ENCODE data around the gene SCN4A.
"Not testable (repeated sequence)": the region's sequence is repeated elsewhere in the genome, so short reads cannot be mapped to it uniquely, and the experiment has no call there.

SCN4A gene

DNA sequence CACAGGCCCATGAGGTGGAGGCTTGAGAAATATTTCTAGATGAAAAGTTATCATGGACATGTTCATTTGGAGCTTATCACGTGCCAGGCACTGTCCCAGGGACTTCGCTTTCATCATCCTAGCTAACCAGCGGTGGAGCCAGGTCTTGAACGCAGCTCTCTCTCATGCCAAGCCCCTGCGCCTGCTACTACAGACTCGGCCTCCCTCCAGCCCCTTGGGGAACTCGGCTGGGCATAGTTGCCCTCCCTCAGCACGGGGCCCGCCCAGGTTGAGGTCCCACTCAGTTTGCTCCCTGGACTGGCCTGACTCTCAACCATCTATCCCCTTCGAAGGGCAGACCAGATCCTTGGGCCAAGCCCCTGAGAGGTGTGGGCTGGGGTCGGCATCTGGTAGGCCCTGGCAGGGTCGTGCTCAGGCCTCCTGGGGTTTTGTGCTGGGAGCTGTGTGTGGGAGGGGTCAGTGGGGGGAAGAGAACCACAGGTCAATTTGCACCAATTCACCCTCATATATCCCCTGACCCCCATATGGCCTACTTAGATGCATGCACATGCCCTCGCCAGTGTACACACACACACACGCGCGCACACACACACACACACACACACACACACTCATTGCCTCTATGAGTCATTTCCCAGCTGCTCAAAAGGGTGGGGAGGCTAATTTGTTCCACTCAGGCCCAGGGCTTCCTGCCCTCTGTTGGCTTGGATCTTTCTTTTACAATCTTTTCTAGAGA is 12.1 kb upstream of the SCN4A start:
- DNase-seq = peak; percentile 54 to 79

- DNase-seq = no peak
Observed at GRCh38 chr17:63984236-63984635, 11.5 kb upstream of the SCN4A start.

GRCh38 chr17:63983320-63983719 is 10.6 kb upstream of the SCN4A start:
- no peak for DNase-seq

- DNase-seq = not testable (repeated sequence)
Observed at GRCh38 chr17:63982641-63983040, 9.9 kb upstream of the SCN4A start.

DNA sequence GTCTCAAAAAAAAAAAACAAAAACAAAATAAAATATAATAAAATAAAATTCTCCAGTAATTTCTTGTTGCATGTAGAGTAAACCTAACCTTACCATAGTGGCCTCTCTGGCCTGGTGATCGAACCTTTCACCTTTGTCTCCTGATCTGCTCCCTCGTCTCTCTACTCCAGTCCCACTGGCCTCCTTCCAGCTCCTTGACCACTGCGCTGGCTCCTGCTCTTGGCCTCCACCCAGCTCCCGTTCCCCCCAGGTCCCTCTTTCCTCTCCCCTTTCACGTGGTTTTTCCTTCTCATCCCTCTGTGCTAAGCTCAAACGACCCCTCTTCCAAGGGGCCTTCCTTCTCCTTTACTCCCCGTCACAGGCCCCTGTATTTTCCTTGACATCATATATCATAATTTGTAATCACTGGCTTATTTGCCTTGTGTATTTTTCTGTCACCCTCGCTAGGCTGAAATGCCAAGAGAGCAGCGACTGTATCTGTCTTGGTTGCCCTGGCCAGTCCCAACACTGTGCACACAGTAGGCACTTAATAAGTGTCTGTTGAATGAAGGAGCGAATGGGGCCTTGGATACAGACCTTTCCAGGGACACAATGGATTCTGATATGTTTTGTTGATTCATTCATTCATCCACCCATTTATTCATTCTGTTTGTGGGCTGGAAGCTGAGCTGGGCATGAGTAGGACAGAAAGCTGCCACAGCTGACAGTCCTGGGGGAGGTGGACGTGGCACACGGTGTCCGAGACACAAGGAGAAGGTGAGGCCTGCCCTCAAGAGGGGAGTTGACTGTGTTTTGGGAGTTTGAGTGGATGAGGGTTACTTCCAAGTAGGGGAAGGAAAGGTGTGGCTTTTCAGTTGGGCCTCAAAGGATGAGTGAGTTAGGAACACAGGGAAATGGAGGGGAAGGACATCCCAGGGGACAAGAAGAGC is 5.8 kb upstream of the SCN4A start:
- no peak for DNase-seq

DNA sequence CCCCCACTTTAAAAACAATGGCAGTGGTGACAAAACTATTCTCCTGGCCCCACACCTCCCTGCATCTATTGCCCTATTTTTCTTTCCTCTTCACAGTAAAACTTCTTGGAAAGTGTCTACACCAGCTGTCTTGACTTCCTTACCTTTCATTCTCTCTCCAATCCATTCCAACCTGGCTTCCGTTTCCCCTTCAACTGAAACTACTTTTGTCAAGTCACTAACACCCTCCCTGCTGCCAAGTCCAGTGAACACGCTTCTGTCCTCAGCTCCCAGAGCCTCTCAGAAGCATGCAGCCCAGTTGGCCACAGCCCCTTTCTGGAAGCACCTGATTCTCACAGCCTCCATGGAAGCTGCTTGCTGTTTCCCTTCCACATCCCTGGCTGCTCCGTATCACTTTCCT is 4.0 kb upstream of the SCN4A start:
- DNase-seq = no peak

DNA sequence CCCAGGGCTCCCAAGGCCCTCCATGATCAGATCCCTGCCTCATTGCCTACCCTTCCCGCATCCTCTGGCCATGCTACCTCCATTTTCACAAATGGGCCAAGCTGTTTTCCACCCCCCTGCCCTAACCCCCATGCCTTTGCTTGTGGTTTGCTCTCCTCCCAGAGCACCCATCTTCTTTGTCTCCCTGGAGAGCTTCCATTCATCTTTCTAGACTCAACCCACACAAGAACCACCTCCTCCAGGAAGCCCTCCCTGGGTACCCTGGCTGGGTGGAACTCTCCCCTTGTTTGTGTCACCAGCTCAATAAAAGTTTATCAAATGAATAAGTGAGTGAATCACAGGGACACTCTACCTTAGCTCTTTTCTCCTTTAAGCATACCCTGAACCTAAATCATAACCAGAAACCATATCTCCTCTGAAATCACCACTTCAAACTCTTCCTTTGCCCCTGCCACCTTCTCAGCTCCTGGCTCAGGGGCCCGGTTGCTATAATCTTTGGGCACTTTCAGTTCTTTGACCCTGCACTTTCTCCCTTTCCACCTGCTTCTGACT is 2.9 kb upstream of the SCN4A start:
- no peak for DNase-seq

DNA sequence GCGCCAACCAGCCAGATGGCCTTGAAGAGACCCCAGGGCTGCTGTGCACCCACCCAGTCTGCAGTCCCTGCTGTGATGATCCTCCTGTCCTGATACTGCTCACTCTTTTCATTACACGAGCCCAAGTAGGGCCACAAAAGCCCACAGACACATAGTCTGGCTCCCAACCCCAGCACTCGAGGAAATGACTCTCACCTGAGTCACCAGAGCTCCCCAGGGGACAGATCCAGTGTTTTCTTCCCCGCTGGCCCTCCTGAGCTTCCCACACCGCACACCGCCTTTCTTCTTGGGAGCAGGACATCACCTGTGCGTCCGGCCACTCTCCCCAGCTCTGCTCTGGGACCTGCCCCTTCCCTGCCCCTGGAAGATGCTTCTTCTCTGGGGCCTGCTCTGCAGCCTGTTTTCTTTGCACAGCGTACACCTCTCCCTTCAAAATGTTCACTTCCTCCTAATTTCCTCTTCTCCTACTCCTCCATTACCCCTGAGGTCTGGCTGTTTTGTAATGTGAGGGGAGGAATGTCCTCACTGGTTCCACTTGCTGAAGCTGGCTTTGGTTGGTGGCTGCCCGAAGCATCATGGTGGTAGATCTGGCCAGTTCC is 2.0 kb upstream of the SCN4A start:
- DNase-seq = no peak

DNA sequence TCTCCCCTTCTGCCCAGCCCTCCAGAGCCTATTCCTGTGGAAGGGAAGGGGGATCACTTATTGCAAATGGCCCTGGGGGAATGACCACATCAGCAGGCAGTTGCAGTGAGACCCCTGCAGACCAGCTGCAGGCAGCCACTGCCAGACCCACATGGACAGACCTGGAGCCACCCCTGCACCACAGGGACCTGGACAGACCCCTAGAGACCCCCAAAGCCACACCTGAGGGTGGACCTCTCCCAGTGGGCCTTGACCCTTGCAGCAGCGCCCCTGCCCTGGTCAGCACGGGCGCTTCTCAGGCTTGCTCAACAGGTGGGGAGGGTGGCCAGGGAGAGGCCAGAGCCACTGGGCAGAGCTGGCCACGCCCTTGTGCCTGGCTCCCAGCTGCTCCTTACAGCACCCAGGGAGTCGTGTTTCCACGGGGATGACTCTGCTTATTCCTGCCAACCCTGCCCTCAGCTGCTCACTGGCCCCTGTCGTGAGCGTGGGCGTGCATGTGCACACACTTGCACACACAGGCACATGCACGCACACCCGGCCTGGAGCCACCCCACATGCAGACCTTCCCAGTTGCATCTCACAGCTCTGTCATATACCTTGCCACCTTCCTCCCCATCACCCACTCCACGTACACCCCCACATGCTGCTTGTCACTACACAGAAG is 1.3 kb upstream of the SCN4A start:
- no peak for DNase-seq

DNA sequence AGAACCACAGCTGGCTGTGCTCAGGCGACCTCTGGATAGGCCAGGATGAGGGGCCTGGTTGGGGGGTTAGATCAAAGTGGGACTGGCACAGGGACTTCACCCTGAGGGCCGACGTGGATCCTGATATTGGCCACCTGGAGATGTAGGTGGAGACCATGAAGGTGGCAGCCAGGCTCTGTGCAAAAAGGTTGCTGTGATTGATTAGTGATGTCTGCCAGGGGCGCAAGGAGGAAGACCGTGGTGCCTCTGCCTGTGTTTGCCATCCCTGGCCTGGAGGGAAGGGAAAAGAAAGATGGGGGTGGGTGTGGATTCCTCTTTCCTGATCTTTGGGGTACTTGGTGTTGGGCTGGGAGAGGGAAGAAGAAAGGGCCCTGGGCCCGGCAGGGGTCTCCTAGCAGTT is 529 bp upstream of the SCN4A start:
- DNase-seq = no peak

GRCh38 chr17:63969278-63969677 is 3.4 kb downstream of the SCN4A start:
- no peak for DNase-seq

- no peak for DNase-seq
Observed at GRCh38 chr17:63967953-63968352, 4.8 kb downstream of the SCN4A start.

- DNase-seq = no peak
Observed at GRCh38 chr17:63966646-63967264, 6.0 kb downstream of the SCN4A start.

DNA sequence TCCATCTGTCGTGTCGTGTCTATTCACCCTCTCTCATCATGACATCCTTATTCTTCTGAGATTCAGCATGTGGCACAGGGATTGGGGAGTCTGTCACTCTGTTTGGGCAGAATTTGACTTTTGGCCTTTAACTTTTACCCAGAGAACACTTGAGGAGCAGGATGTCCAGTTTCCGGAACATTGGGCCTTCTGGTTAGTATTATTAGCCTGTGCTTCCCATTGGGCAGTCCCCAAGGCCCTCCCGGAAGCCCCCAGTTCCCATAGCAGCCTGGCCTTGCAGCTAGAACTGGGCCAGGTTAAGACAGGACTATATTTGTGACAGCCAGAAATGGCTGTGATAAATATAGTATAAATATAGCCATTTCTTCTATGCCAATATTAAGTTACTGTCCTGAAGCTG is 9.6 kb downstream of the SCN4A start:
- DNase-seq = no peak

DNA sequence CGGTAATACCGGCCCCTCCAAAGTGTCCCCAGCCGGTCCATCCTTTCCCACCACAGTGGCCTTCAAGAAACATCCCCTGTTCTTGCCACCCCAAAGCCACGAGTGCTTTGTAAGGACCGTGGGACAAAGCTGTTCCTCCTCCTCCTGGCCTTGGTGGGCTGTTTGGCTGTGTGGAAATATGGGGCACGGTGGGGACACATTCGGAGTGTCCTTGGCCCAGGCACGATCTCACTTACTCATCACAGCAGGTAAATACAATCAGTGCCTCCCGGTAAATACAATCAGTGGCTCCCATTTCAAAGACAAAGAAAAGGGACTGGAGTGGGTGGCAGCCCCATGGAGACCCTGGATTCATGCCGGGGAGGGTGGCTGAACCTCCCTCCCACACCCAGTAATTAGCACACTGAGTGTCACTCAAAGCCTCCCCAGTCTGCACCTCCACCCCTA is 10.4 kb downstream of the SCN4A start:
- DNase-seq = no peak

GRCh38 chr17:63961355-63962212 is 11.1 kb downstream of the SCN4A start:
- DNase-seq = peak; percentile 58 to 76

- DNase-seq = no peak
Observed at GRCh38 chr17:63960430-63960829, 12.3 kb downstream of the SCN4A start.

DNA sequence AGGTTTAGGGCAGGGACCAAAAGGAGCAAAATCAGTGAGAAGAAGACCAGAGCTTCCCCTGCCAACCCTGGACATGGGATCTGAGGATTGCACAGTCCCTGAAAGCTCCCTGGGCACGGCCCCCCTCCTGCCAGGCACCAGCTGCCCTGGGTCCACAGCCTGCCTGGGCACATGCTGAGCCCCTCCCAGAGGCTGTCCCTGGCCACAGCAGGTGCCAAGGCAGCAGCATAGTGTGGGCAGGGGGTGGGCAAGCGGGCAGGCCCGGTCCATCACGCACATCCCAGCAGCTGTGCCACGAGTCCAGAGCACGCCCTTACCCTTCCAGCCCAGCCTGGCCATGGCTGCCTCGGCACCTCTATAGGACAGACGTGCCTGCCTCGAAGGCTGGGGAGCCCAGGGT is 12.7 kb downstream of the SCN4A start:
- DNase-seq = no peak

DNA sequence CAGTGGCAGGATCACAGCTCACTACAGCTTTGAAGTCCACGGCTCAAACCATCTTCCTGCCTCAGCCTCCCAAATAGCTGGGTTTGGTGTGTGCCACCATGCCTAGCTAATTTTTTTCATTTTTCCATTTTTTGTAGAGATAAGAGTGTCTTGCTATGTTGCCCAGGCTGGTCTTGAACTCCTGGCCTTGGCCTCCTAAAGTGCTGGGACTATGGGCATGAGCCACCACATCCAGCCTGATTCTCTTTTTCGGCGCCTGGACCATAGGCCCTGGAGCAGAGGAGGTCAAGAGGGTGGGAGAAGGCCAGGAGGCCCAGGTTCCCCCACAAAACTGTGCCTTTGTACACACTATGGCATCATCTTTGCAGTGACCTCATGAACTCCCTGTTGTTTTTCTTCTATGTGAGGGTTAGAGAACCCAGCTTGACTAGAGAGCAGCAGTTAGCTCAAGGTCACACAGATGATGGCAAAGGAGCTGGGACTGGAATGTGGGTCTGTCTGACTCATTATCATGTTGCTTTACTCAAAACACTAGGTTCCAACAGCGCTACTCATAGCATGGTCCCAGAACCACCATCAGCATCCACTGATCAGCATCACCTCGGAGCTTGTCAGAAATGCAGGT is 16.3 kb downstream of the SCN4A start:
- DNase-seq = no peak

DNA sequence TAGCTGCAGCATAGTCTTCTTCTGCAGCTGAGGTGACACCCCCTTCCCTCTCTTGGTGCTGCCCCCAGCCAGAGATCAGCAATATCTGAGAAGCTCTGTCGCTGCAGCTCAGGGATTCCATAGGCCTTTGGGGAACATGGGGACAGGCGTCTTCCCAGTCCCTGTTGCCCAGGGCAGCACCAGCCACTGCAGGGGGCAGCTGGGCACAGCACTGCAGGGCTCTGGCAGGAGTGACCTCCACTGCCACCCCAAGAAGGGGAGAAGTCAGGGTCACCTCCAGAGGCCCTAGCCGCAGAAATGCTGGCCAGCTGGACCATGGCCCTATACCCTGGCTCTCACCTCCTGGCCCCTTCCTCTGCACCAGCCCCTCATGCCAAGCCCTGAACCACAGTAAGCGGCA is 16.9 kb downstream of the SCN4A start:
- DNase-seq = no peak

- DNase-seq = no peak
Observed at GRCh38 chr17:63955232-63955631, 17.5 kb downstream of the SCN4A start.
